Tibial artery (tissue), 4 donors: Measurements from ENCODE around the gene KIAA0753.

Experiments used
- DNase-seq, 2 donors: peaks; one replicate each; pipeline ENCODE4 v3.0.0-alpha.2; 2019
- H3K27ac ChIP-seq, 2 donors: fragments of 200-600 bp; sonication (generic) in 1 of 2; 1 replicate in 1 of 2; 2 replicates in 1 of 2; pipeline ENCODE4 v1.5.1; 2018 to 2019; ENCODE audit warnings: mild to moderate bottlenecking in 1 of 2
- H3K27me3 ChIP-seq, 2 donors: fragments of 200-600 bp; sonication (generic) in 1 of 2; one replicate each; pipeline versions ENCODE4 v1.5.1 to v1.6.0; 2016 to 2019
- H3K36me3 ChIP-seq, 3 donors: fragments of 200-600 bp; sonication (generic) in 2 of 3; one replicate each; pipeline ENCODE4 v1.5.1; 2016 to 2019; ENCODE audit warnings: mild to moderate bottlenecking in 2 of 3
- H3K4me1 ChIP-seq, 4 donors: fragments of 200-600 bp; sonication (generic) in 2 of 4; 1 replicate in 3 of 4; 2 replicates in 1 of 4; pipeline ENCODE4 v1.5.1; 2016 to 2019
- H3K4me3 ChIP-seq, 2 donors: fragments of 200-600 bp; sonication (generic) in 1 of 2; 1 replicate in 1 of 2; 2 replicates in 1 of 2; pipeline ENCODE4 v1.5.1; 2018 to 2019; ENCODE audit warnings: mild to moderate bottlenecking in 2 of 2
- H3K9me3 ChIP-seq, 3 donors: fragments of 200-600 bp; sonication (generic) in 1 of 3; one replicate each; pipeline ENCODE4 v1.5.1; 2016 to 2019
- intact Hi-C: fragments of 100-400 bp; cut with DNase I; formaldehyde crosslinking; loops from one replicate; pipeline ENCODE4 v1.15.0; 2023; ENCODE audit warnings: low total_unique reads
- TF ChIP-seq, protein P1 (sequence below), 2 experiments: fragments of 200-600 bp in 1 of 2; fragments of 450-650 bp in 1 of 2; IDR thresholded peaks; one replicate each; pipeline ENCODE4 v1.5.1; 2017 to 2019; ENCODE audit warnings: antibody characterized with exemption in 2 of 2, mild to moderate bottlenecking in 1 of 2, moderate library complexity in 1 of 2

The KIAA0753 gene

DNA sequence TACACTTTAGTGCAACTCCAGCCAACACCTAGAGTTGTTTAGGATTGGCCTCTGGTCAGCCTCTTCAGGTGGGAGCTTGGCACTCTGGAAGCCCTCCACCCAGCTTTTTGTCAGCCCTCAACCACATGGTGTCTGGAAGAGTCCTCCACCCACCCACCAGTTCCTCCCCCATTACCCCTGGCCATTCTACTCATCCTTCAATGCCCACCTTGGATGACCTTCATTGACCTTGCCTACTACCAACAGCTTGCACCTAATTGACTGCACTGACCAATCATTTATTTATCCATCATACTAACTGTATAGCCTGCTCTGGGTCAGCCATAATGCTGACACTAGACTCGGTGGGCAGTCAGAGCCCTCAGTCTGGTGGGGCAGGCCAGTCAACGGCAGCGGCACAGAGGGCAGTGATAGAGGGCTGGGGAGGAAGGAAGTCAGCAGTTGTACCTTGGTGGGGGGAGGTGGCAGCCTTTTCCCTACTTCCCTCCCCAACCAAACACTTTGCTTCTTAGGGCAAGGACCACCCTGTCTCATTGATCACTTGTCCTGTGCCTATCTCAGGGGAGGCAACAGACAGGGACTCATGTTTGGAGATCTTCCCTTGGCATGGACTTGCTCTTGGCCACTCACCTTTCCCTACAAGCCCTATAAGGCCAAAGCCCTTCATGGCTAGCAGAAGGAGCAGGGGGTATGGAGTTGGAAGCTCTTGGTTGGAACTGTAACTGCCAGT lies 43.4 kb upstream of the KIAA0753 start:
- intact Hi-C loops, result no loop called here
- no peaks in the 10 kb centered on the region for H3K9me3 ChIP-seq
- no peaks in the 10 kb centered on the region for H3K4me1 ChIP-seq
- TF ChIP-seq, protein P1, sequence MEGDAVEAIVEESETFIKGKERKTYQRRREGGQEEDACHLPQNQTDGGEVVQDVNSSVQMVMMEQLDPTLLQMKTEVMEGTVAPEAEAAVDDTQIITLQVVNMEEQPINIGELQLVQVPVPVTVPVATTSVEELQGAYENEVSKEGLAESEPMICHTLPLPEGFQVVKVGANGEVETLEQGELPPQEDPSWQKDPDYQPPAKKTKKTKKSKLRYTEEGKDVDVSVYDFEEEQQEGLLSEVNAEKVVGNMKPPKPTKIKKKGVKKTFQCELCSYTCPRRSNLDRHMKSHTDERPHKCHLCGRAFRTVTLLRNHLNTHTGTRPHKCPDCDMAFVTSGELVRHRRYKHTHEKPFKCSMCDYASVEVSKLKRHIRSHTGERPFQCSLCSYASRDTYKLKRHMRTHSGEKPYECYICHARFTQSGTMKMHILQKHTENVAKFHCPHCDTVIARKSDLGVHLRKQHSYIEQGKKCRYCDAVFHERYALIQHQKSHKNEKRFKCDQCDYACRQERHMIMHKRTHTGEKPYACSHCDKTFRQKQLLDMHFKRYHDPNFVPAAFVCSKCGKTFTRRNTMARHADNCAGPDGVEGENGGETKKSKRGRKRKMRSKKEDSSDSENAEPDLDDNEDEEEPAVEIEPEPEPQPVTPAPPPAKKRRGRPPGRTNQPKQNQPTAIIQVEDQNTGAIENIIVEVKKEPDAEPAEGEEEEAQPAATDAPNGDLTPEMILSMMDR (IDR thresholded peaks at IDR 0.05), result no peak
- H3K27ac ChIP-seq, result no peak overlapping the region
- peaks cover 0 to 30% of the 10 kb centered on the region in 2 donors for H3K27me3 ChIP-seq
- no peak for DNase-seq
- no peak overlapping the region for H3K4me3 ChIP-seq
- H3K36me3 ChIP-seq, result no peaks in the 10 kb centered on the region

DNA sequence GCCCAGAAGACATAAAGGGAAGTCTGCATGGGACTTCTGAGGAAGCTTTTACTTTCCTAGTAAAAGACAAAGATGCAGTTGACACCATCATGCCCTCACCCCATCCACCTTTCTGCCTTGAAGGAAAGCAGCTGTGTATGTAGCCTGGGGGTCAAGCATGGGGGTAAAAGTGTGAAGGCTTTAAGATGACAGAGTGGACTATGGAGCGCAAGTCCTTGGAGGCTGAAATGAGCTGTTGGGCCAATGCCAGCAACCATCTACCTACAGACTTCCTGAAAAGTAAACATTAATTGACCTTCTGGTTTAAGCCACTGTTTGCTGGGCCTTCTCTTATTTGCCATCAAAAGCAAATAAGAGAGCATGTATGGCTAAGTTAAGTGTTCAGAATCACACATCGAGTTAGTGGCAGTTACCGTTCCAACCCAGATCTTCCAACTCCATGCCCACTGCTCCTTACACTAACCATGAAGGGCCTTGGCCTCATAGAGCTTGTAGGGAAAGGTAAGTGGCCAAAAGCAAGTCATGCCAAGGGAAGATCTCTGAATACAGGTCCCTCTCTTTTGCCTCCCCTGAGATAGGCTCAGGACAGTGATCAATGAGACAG lies 42.7 kb upstream of the KIAA0753 start:
- Histone ChIP-seq H3K27ac (no peak overlapping the region), H3K27me3 (peaks cover 0 to 33% of the 10 kb centered on the region in 2 donors), H3K9me3 (no peaks in the 10 kb centered on the region), H3K4me1 (no peaks in the 10 kb centered on the region), H3K4me3 (no peak overlapping the region), H3K36me3 (no peaks in the 10 kb centered on the region)
- intact Hi-C loops, result no loop called here
- no peak for DNase-seq
- TF ChIP-seq, protein P1 (IDR thresholded peaks at IDR 0.05), result no peak

DNA sequence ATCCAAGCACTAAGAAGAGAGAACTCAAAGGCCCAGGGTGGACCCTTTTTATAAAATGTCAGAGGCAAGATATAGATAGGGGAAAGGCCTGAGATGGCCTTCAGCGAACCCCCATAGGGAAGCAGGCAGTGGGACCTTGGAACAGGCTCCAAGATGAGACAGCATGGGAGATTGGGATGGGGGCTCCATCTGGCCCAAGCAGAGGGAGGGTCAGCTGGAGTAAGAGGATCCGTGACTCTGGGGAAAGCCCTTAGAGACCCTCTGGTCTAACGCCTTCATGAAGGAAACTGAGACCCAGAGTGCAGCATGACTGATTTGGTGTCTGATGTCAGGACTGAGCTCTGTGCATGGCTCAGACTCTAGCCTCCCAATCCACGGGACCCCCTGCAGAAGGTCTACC lies 41.8 kb upstream of the KIAA0753 start:
- no peaks in the 10 kb centered on the region for H3K4me1 ChIP-seq
- no peak overlapping the region for H3K27ac ChIP-seq
- TF ChIP-seq, protein P1 (IDR thresholded peaks at IDR 0.05), result no peak
- H3K27me3 ChIP-seq, result peaks cover 0 to 38% of the 10 kb centered on the region in 2 donors
- intact Hi-C loops, result no loop called here
- H3K4me3 ChIP-seq, result no peak overlapping the region
- DNase-seq, result no peak
- no peaks in the 10 kb centered on the region for H3K36me3 ChIP-seq
- no peaks in the 10 kb centered on the region for H3K9me3 ChIP-seq

DNA sequence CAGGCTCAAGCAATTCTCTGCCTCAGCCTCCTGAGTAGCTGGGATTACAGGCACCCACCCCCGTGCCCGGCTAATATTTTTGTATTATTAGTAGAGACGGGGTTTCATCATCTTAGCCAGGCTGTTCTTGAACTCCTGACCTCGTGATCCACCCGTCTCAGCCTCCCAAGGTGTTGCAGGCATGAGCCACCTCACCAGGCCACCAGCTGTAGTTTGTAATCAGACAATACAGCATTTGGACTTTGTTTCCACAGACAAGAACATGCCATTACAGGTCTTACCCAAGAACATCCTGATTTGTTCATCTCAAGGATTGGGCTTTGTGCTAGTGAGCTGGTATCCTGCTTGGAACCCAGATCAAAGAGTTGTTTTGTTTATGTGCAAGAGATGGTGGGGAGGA lies 41.2 kb upstream of the KIAA0753 start:
- Histone ChIP-seq H3K9me3 (no peaks in the 10 kb centered on the region), H3K4me1 (no peaks in the 10 kb centered on the region), H3K27me3 (peaks cover 0 to 41% of the 10 kb centered on the region in 2 donors), H3K36me3 (no peaks in the 10 kb centered on the region), H3K27ac (no peak overlapping the region), H3K4me3 (no peak overlapping the region)
- no peak for DNase-seq
- intact Hi-C loops, result no loop called here
- TF ChIP-seq, protein P1 (IDR thresholded peaks at IDR 0.05), result no peak

DNA sequence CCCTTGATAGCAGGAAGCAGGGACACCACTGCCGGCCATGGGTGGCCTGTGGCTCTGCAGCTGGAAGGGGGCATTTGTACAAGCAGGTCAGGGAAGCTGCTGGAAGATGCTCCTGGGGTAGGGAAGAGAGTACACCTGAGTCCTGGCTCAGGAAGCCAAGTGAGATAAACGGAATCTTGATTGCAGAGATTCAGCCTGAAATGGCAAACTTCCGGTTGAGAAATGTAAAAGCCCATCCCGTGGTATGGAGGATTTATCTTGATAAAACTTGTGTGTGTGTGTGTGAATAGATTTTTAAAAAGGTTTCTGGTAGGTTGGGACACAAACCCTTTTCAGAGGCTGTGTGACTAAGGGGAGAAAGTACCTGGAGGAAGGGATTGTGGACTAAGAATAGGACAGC lies 40.7 kb upstream of the KIAA0753 start:
- Histone ChIP-seq H3K27ac (no peak overlapping the region), H3K4me3 (no peak overlapping the region), H3K36me3 (no peaks in the 10 kb centered on the region), H3K4me1 (no peaks in the 10 kb centered on the region), H3K9me3 (no peaks in the 10 kb centered on the region), H3K27me3 (peaks cover 0 to 42% of the 10 kb centered on the region in 2 donors)
- TF ChIP-seq, protein P1 (IDR thresholded peaks at IDR 0.05), result no peak
- intact Hi-C loops, result no loop called here
- no peak for DNase-seq
